ENCODE data around the gene CRELD2.

DNA sequence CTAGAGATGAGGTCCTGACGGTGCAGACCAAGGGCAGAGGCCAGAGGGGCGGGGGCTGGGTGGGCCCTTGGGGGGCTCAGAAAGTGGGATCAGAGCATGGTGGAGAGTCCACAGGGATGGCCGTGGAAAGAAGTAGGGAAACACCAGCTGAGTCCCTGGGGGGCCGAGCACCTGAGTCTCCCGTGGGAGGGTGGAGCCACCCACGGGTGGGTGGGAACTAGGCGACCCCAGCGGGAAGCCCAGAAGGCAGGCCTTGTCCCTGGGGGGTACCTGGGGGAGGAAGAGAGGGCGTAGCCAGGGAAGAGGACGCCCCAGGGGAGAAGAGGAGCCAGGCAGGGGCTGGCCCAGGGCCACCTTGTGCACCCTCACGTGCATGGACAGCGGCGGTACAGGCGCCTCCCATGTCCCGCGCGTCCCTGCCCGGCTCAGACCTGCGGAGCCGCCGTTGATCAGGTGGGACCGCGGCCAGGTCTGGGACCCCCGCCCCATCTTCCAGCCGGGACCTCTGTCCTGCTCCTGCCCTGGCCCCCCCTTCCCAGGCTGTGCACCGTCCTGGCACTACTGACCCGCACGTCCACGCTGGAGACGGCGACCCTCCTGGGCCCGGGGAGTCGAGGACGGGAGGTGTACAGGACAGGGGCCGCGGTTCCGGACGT, 10.2 kb downstream of the CRELD2 start:
- no peak for TF ChIP-seq CTCF (IDR thresholded peaks at IDR 0.05; ENCODE audit: poor library complexity, severe bottlenecking)
- TF ChIP-seq POLR2AphosphoS5 (IDR thresholded peaks at IDR 0.05) = no peak
- TF ChIP-seq EP300 (conservative IDR thresholded peaks at IDR 0.05; ENCODE audit: poor library complexity, severe bottlenecking) = no peak
- no peak for TF ChIP-seq RAD21 (conservative IDR thresholded peaks at IDR 0.05)

All from neural cell (in vitro differentiated cells).